Natural killer cell (primary cell): ENCODE data around the gene VAMP2. TPM values are rescaled to one million over a fixed set of nuclear protein-coding genes. Genes with fewer than 3 reads are reported as not detected.

ENCODE experiments used
- ATAC-seq, 3 donors: fragments of 150-1000 bp in 2 of 3; fragments of 200-7000 bp in 1 of 3; cut with Tn5 transposase; 1 replicate in 1 of 3; 2 replicates in 2 of 3; pipeline ENCODE4 v1.10.0; 2021; ENCODE audit warnings: mild to moderate bottlenecking in 2 of 3, moderate library complexity in 2 of 3
- DNase-seq, 2 donors: peaks; one replicate each; pipeline versions ENCODE4 v3.0.0 to v3.0.0-alpha.2; 2013 to 2021; ENCODE audit warnings: mixed read lengths in 1 of 2
- H3K27ac ChIP-seq: one replicate; pipeline ENCODE4 v1.5.1; 2013; ENCODE audit warnings: mild to moderate bottlenecking, low read length
- H3K27me3 ChIP-seq: one replicate; pipeline ENCODE4 v1.6.1; 2013; ENCODE audit warnings: low read length; ENCODE audit not compliant: control insufficient read depth, insufficient read depth
- H3K36me3 ChIP-seq: one replicate; pipeline ENCODE4 v1.6.1; 2013; ENCODE audit warnings: low read length; ENCODE audit not compliant: control insufficient read depth, insufficient read depth
- H3K4me1 ChIP-seq: one replicate; pipeline ENCODE4 v1.6.1; 2013; ENCODE audit warnings: low read length; ENCODE audit not compliant: control insufficient read depth, insufficient read depth
- H3K4me3 ChIP-seq: one replicate; pipeline ENCODE4 v1.5.1; 2013; ENCODE audit warnings: low read length
- H3K9me3 ChIP-seq: one replicate; pipeline ENCODE4 v1.6.1; 2013; ENCODE audit warnings: low read length; ENCODE audit not compliant: control insufficient read depth, insufficient read depth
- H3K27ac Mint-ChIP-seq, 2 donors: one replicate each; pipeline ENCODE4 v1.8.0; 2022; ENCODE audit warnings: mild to moderate bottlenecking in 2 of 2, mixed read lengths in 2 of 2, moderate library complexity in 1 of 2
- H3K27me3 Mint-ChIP-seq, 2 donors: one replicate each; pipeline ENCODE4 v1.8.0; 2022; ENCODE audit warnings: low read depth in 2 of 2, mixed read lengths in 2 of 2
- H3K36me3 Mint-ChIP-seq: one replicate; pipeline ENCODE4 v1.8.0; 2022; ENCODE audit warnings: mixed read lengths
- H3K4me1 Mint-ChIP-seq, 2 donors: one replicate each; pipeline ENCODE4 v1.8.0; 2022; ENCODE audit warnings: mixed read lengths in 2 of 2
- H3K4me3 Mint-ChIP-seq: one replicate; pipeline ENCODE4 v1.8.0; 2022; ENCODE audit warnings: mild to moderate bottlenecking, moderate library complexity, mixed read lengths
- H3K9me3 Mint-ChIP-seq, 2 donors: one replicate each; pipeline ENCODE4 v1.8.0; 2022; ENCODE audit warnings: mixed read lengths in 2 of 2
- WGBS: methylation state at CpG from one replicate; pipeline ENCODE4 v1.1.7; 2013; ENCODE audit warnings: missing lambda C conversion rate; ENCODE audit not compliant: insufficient coverage; 5-methylcytosine and 5-hydroxymethylcytosine counted together
- intact Hi-C: fragments of 100-400 bp; cut with micrococcal nuclease; formaldehyde crosslinking; loops from one replicate; pipeline ENCODE4 v1.14.2; 2022
- total RNA-seq, 4 donors: library from RNA; stranded (reverse); fragments of 120-200 nt in 1 of 4; gene quantifications; one replicate each; pipeline versions ENCODE4 v1.2.3 to v1.2.4, GENCODE V29; 2013 to 2022
- TF ChIP-seq, protein P1 (sequence below): fragments of 200-600 bp; IDR thresholded peaks from one replicate; pipeline ENCODE4 v1.8.0; 2022; ENCODE audit warnings: antibody characterized with exemption

The VAMP2 gene
- total RNA-seq, 3 donors from 2014 or later (not counting 1 experiment from before 2014, with no cell fraction given): 191 to 315 (median 234) TPM

DNA sequence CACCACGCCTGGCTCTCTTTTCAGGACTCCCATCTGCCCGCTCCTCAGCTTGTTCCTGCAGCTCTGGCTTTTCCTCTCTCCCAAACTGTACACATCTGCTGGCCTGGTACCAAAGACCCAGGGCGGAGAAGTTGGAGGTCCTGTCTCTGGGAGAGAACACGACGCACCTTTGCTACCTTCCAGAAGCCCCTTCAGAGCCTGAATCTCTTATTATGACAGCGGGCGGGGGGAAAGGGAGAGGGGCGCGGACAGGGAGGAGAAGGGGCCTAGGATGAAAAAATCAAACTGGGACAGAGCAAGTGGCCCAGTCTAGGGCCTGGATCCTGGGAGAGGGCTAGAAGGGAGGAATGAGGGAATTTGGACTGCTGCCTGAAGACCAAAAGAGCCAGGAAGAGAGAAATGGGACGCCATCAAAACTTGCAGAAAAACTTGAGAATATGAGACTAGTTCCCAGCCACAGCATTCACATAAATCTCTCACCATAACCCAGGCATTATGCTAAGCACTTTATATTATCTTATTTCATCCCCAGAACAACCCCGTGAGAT, 8.1 kb downstream of the VAMP2 start:
- ATAC-seq (no peak), DNase-seq (peak in 1 of 2 donors; percentile 39)
- Histone ChIP-seq H3K36me3 (peaks cover 15% of the 10 kb centered on the region), H3K27ac (peak overlapping the region; percentile 91), H3K4me1 (peaks cover 91% of the 10 kb centered on the region), H3K27me3 (no peaks in the 10 kb centered on the region), H3K4me3 (peak overlapping the region; percentile 0), H3K9me3 (no peaks in the 10 kb centered on the region)
- 79% methylated on average over 10 of the region's 11 CpGs for WGBS
- H3K27me3 Mint-ChIP-seq: no peaks in the 10 kb centered on the region
- intact Hi-C loops: loop anchor here (10.0 kb wide), 1 partner anchor 800 kb away; no protein-coding TSS in a partner anchor
- no peaks in the 10 kb centered on the region for H3K9me3 Mint-ChIP-seq
- peaks cover 15 to 40% of the 10 kb centered on the region in 2 donors for H3K4me1 Mint-ChIP-seq
- no peak overlapping the region for H3K27ac Mint-ChIP-seq
- TF ChIP-seq, protein P1, sequence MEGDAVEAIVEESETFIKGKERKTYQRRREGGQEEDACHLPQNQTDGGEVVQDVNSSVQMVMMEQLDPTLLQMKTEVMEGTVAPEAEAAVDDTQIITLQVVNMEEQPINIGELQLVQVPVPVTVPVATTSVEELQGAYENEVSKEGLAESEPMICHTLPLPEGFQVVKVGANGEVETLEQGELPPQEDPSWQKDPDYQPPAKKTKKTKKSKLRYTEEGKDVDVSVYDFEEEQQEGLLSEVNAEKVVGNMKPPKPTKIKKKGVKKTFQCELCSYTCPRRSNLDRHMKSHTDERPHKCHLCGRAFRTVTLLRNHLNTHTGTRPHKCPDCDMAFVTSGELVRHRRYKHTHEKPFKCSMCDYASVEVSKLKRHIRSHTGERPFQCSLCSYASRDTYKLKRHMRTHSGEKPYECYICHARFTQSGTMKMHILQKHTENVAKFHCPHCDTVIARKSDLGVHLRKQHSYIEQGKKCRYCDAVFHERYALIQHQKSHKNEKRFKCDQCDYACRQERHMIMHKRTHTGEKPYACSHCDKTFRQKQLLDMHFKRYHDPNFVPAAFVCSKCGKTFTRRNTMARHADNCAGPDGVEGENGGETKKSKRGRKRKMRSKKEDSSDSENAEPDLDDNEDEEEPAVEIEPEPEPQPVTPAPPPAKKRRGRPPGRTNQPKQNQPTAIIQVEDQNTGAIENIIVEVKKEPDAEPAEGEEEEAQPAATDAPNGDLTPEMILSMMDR: no peak
- no peak overlapping the region for H3K4me3 Mint-ChIP-seq
- H3K36me3 Mint-ChIP-seq: no peaks in the 10 kb centered on the region

DNA sequence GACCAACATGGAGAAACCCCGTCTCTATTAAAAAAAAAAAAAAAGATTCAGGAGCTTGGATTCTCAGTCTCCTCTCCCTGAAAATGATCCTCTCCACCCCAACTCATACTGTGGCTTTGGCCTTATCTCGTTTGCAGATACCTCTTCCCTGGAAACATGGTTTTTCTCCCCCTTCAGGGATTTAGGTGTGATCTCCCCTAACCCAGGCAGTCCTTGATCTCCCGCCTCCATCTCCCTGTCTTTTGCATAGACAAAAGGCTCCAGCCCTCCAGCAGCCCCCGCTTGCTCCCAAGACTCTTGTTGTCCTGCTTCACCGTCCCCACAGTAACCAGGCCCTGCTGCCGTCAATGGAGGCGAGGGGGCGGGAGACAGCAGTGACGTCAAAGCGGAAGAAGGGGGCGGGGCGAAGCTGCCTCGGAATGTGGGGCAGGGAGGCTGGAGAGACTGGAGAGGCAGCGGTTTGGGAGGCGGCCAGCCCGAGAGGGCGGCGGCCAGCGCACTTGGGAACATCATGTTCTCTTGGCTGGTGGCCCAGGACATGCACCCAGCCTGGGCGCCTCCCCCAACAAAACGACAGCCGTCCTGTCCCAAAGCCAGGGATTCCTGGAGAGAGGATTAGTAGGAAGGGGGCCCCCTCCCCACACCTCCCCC, 8.7 kb downstream of the VAMP2 start:
- H3K27me3 Mint-ChIP-seq: no peaks in the 10 kb centered on the region
- H3K4me3 Mint-ChIP-seq: peak overlapping the region; percentile 87
- H3K36me3 Mint-ChIP-seq: no peaks in the 10 kb centered on the region
- Histone ChIP-seq H3K27me3 (no peaks in the 10 kb centered on the region), H3K36me3 (peaks cover 16% of the 10 kb centered on the region), H3K4me3 (no peak overlapping the region), H3K4me1 (peaks cover 90% of the 10 kb centered on the region), H3K27ac (peak overlapping the region; percentile 91), H3K9me3 (no peaks in the 10 kb centered on the region)
- no peak overlapping the region for H3K27ac Mint-ChIP-seq
- peaks cover 10 to 39% of the 10 kb centered on the region in 2 donors for H3K4me1 Mint-ChIP-seq
- DNase-seq (peak; percentile 88 to 94), ATAC-seq (peak in 2 of 3 donors; percentile 4 to 5)
- TF ChIP-seq, protein P1: no peak
- H3K9me3 Mint-ChIP-seq: no peaks in the 10 kb centered on the region
- intact Hi-C loops: loop anchor here (10.0 kb wide), 1 partner anchor 801 kb away; no protein-coding TSS in a partner anchor
- 8% methylated on average over 19 of the region's 22 CpGs for WGBS

DNA sequence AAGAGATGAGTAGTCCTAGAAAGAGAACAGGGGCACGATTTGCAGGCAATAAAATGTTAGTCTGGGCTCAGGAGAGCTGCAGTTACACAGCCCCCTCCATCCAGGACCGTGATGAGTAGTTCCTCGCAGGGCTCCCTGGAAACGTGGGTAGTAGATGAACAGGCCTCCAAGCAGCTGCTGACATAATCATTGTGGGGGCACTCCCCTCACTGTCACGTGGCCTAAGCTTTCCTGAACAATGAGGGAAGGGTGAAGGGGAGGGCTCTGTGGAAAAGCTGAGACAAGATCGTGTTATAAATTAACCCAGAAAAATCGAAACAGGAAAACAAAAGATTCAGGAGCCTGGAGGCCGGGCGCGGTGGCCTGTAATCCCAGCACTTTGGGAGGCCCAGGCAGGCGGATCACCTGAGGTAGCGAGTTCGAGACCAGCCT, 9.2 kb downstream of the VAMP2 start:
- Histone ChIP-seq H3K27ac (peak overlapping the region; percentile 91), H3K9me3 (no peaks in the 10 kb centered on the region), H3K36me3 (peaks cover 19% of the 10 kb centered on the region), H3K4me1 (peaks cover 86% of the 10 kb centered on the region), H3K27me3 (no peaks in the 10 kb centered on the region), H3K4me3 (no peak overlapping the region)
- no peaks in the 10 kb centered on the region for H3K36me3 Mint-ChIP-seq
- intact Hi-C loops: loop anchor here (10.0 kb wide), 1 partner anchor 801 kb away; no protein-coding TSS in a partner anchor
- DNase-seq (peak in 1 of 2 donors; percentile 65), ATAC-seq (no peak)
- H3K9me3 Mint-ChIP-seq: no peaks in the 10 kb centered on the region
- no peak overlapping the region for H3K27ac Mint-ChIP-seq
- peak overlapping the region; percentile 94 for H3K4me3 Mint-ChIP-seq
- H3K4me1 Mint-ChIP-seq: peaks cover 4 to 34% of the 10 kb centered on the region in 2 donors
- TF ChIP-seq, protein P1: no peak
- H3K27me3 Mint-ChIP-seq: no peaks in the 10 kb centered on the region
- 44% methylated on average over 13 of the region's 13 CpGs for WGBS
